IMR-90 (cell line): Measurements from ENCODE around the gene RIPK4. TPM values are rescaled to one million over a fixed set of nuclear protein-coding genes. Genes with fewer than 3 reads are reported as not detected.

Experiments used
- ATAC-seq: fragments of 200-7000 bp; cut with Tn5 transposase; 2 replicates; pipeline ENCODE4 v1.9.1; 2020; ENCODE audit warnings: low read depth, mild to moderate bottlenecking, moderate library complexity
- BruUV-seq: library from RNA; stranded (reverse); fragments of 400-500 nt; replicated peaks from 2 replicates; lab custom pipeline; 2021; lab: Mats Ljungman, UMichigan
- CTCF ChIA-PET: fragments of 300-600 bp; formaldehyde crosslinking; extraction: SDS; loops from one replicate; lab custom pipeline; 2021; ENCODE audit warnings: antibody characterized with exemption; lab: Yijun Ruan, JAX
- POLR2A ChIA-PET: fragments of 300-600 bp; sonication (Branson Sonifier 250); formaldehyde crosslinking; loops from one replicate; lab custom pipeline; 2022; ENCODE audit warnings: antibody characterized with exemption; ENCODE audit not compliant: unreplicated experiment; lab: Charles Lee
- DNase-seq: peaks from one replicate; pipeline ENCODE4 v3.0.0; 2013
- H2AFZ ChIP-seq: replicated peaks from 2 replicates; pipeline ENCODE3; 2013; ENCODE audit warnings: low read length, mild to moderate bottlenecking; ENCODE audit not compliant: poor library complexity
- H2AK5ac ChIP-seq: 2 replicates; pipeline ENCODE4 v1.6.1; 2013; ENCODE audit warnings: low read depth, low read length, inconsistent platforms
- H2AK9ac ChIP-seq: replicated peaks from 2 replicates; pipeline ENCODE3; 2013; ENCODE audit warnings: mild to moderate bottlenecking, low read depth, low read length, moderate library complexity; ENCODE audit not compliant: poor library complexity
- H2BK120ac ChIP-seq: 2 replicates; pipeline ENCODE4 v1.6.1; 2013; ENCODE audit warnings: low read depth, low read length, inconsistent platforms
- H2BK15ac ChIP-seq: 3 replicates; pipeline ENCODE4 v1.6.1; 2013; ENCODE audit warnings: low read depth, low read length, inconsistent platforms
- H2BK20ac ChIP-seq: 2 replicates; pipeline ENCODE4 v1.6.1; 2013; ENCODE audit warnings: low read depth, mild to moderate bottlenecking, inconsistent platforms, low read length, moderate library complexity
- H2BK5ac ChIP-seq: 2 replicates; pipeline ENCODE4 v1.6.1; 2013; ENCODE audit warnings: mild to moderate bottlenecking, low read depth, low read length, inconsistent platforms; ENCODE audit not compliant: poor library complexity, severe bottlenecking
- H3K14ac ChIP-seq: replicated peaks from 2 replicates; pipeline ENCODE4 v1.6.1; 2013; ENCODE audit warnings: low read depth, low read length, inconsistent platforms
- H3K18ac ChIP-seq: 2 replicates; pipeline ENCODE4 v1.6.1; 2013; ENCODE audit warnings: low read depth, low read length, control low read depth
- H3K23ac ChIP-seq: 2 replicates; pipeline ENCODE4 v1.6.1; 2013; ENCODE audit warnings: low read depth, low read length, inconsistent platforms
- H3K27ac ChIP-seq: 2 replicates; pipeline ENCODE4 v1.5.1; 2013; ENCODE audit warnings: mild to moderate bottlenecking, control low read depth, low read length; ENCODE audit not compliant: insufficient read depth
- H3K27me3 ChIP-seq: 2 replicates; pipeline ENCODE4 v1.6.1; 2013; ENCODE audit warnings: low read length; ENCODE audit not compliant: control insufficient read depth, insufficient read depth
- H3K36me3 ChIP-seq: 2 replicates; pipeline ENCODE4 v1.6.1; 2013; ENCODE audit warnings: low read length, mixed read lengths; ENCODE audit not compliant: control insufficient read depth, insufficient read depth
- H3K4ac ChIP-seq: 2 replicates; pipeline ENCODE4 v1.6.1; 2013; ENCODE audit warnings: low read depth, low read length, inconsistent platforms
- H3K4me1 ChIP-seq: 2 replicates; pipeline ENCODE4 v1.6.1; 2013; ENCODE audit warnings: low read length, mixed read lengths; ENCODE audit not compliant: control insufficient read depth, insufficient read depth
- H3K4me2 ChIP-seq: 2 replicates; pipeline ENCODE4 v1.6.1; 2013; ENCODE audit warnings: low read depth, mild to moderate bottlenecking, control low read depth, low read length, moderate library complexity
- H3K4me3 ChIP-seq: 2 replicates; pipeline ENCODE4 v1.5.1; 2013; ENCODE audit warnings: low read depth, mild to moderate bottlenecking, control low read depth, low read length, moderate library complexity; ENCODE audit not compliant: insufficient read depth
- H3K56ac ChIP-seq: 2 replicates; pipeline ENCODE4 v1.6.1; 2013; ENCODE audit warnings: low read length, inconsistent platforms; ENCODE audit not compliant: insufficient read depth; ENCODE audit errors: extremely low read depth
- H3K79me1 ChIP-seq, 2 experiments: 2 replicates each; pipeline ENCODE4 v1.6.1; 2013; ENCODE audit warnings: low read length in 2 of 2, inconsistent platforms in 1 of 2, low read depth in 1 of 2
- H3K9ac ChIP-seq: 2 replicates; pipeline ENCODE4 v1.6.1; 2013; ENCODE audit warnings: low read depth, low read length, control low read depth
- H3K9me1 ChIP-seq: 2 replicates; pipeline ENCODE4 v1.6.1; 2013; ENCODE audit warnings: low read length, inconsistent platforms; ENCODE audit not compliant: insufficient read depth
- H3K9me3 ChIP-seq: 2 replicates; pipeline ENCODE4 v1.6.1; 2013; ENCODE audit warnings: low read length; ENCODE audit not compliant: control insufficient read depth, insufficient read depth
- H4K20me1 ChIP-seq: 2 replicates; pipeline ENCODE4 v1.6.1; 2013; ENCODE audit warnings: low read length, inconsistent platforms; ENCODE audit not compliant: insufficient read depth
- H4K5ac ChIP-seq: 2 replicates; pipeline ENCODE4 v1.6.1; 2013; ENCODE audit warnings: mild to moderate bottlenecking, low read depth, low read length, control low read depth
- H4K8ac ChIP-seq, 2 experiments: 2 replicates each; pipeline ENCODE4 v1.6.1; 2013; ENCODE audit warnings: low read depth in 2 of 2, low read length in 2 of 2, control low read depth in 1 of 2, inconsistent platforms in 1 of 2
- H4K91ac ChIP-seq: 2 replicates; pipeline ENCODE4 v1.6.1; 2013; ENCODE audit warnings: low read depth, low read length, inconsistent platforms; ENCODE audit not compliant: insufficient read depth
- CEBPB ChIP-seq: IDR thresholded peaks from 2 replicates; pipeline ENCODE4 v1.6.1; 2012; ENCODE audit warnings: low read depth, low read length, improper control_type of control experiment
- CHD1 ChIP-seq: IDR thresholded peaks from 2 replicates; pipeline ENCODE4 v1.6.1; 2012; ENCODE audit warnings: low read depth, low read length, improper control_type of control experiment
- MXI1 ChIP-seq: IDR thresholded peaks from 2 replicates; pipeline ENCODE4 v1.6.1; 2012; ENCODE audit warnings: low read depth, mild to moderate bottlenecking, low read length, moderate library complexity, borderline replicate concordance
- RAD21 ChIP-seq: IDR thresholded peaks from 2 replicates; pipeline ENCODE4 v1.6.1; 2012; ENCODE audit warnings: low read length, improper control_type of control experiment
- RCOR1 ChIP-seq: IDR thresholded peaks from 2 replicates; pipeline ENCODE4 v1.6.1; 2012; ENCODE audit warnings: mild to moderate bottlenecking, low read length, improper control_type of control experiment; ENCODE audit not compliant: insufficient replicate concordance
- SMC3 ChIP-seq: fragments of 150-350 bp; IDR thresholded peaks from 2 replicates; pipeline ENCODE4 v1.6.1; 2016; ENCODE audit warnings: low read depth, mild to moderate bottlenecking, antibody characterized with exemption, low read length, moderate library complexity
- WGBS, 2 experiments: methylation state at CpG; one replicate each; pipeline versions ENCODE4 v1.1.5 to v1.1.7; 2013; ENCODE audit warnings: missing lambda C conversion rate in 2 of 2; ENCODE audit not compliant: insufficient read length in 1 of 2; ENCODE audit errors: extremely low coverage in 2 of 2; 5-methylcytosine and 5-hydroxymethylcytosine counted together
- dilution Hi-C: fragments of 300-500 bp; cut with HindIII; formaldehyde crosslinking; loops from one replicate; pipeline ENCODE4 v1.14.3; 2018; ENCODE audit warnings: low sequenced_read_pairs; ENCODE audit not compliant: unreplicated experiment
- in situ Hi-C: fragments of 300-500 bp; cut with MboI; formaldehyde crosslinking; loops from 3 replicates; pipeline ENCODE4 v1.14.3; 2019; ENCODE audit warnings: low sequenced_read_pairs, inconsistent platforms, mixed read lengths
- intact Hi-C: fragments of 100-400 bp; cut with micrococcal nuclease; formaldehyde crosslinking; loops from 2 replicates; pipeline ENCODE4 v1.10.0; 2022
- polyA plus RNA-seq, 3 experiments: library from polyadenylated mRNA; depleted of rRNA; stranded (reverse); fragments of >200 nt; gene quantifications; 2 replicates each; pipeline ENCODE4 v1.2.3, GENCODE V29; 2012; ENCODE audit warnings: low replicate concordance in 1 of 3
- total RNA-seq: library from RNA; depleted of rRNA; stranded (reverse); fragments of >200 nt; gene quantifications from 2 replicates; pipeline ENCODE4 v1.2.3, GENCODE V29; 2012

RIPK4 gene
- total and polyA plus RNA-seq, 2 of the 4 experiments (the other 2 are of a cell fraction) = under 0.01 to 0.03 TPM

DNA sequence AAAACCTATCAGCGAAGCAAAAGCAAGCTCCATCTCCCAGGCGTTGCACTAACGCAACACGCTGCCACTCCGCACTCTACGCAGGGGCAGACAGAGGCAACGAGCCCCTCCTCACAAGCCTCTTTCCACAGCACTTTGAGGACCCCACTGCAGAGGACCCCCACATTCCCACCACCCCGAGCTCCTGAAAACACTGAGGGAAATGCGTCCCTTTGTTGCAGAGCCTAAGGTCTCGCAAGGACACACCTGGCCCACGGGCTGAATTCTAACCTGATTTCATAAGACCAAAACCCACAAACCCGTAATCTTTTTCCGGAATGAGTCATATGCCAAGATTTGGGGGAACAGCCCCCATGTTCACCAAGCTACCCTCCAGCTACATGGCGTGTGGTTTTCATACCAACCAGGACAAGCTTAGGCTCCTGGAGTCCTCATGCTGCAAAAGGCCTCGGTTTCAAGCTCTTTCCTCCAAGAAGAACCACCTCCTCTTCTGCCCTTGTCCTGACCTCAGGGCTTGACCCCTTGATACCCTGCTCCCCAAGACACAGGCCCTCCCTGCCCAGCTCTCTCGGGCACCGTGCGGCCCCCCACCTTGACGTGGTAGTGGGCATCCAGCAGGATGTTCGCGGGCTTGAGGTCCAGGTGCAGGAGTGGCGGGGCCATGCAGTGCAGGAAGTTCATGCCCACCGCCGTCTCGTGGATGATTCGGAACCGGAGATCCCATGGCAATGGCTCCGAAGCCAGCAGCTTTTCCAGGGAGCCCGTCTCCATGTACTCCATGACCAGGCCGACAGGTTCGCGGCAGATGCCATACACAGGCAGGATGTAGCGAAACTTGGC lies 10.7 kb downstream of the RIPK4 start:
- no peaks in the 10 kb centered on the region for H3K79me1 ChIP-seq
- ATAC-seq = no peak
- H2BK120ac ChIP-seq = no peak overlapping the region
- ChIA-PET CTCF (no interaction called here), POLR2A (no interaction called here)
- no peak overlapping the region for H2BK15ac ChIP-seq
- no peak overlapping the region for H2BK20ac ChIP-seq
- no peak overlapping the region for H2AFZ ChIP-seq
- no peak overlapping the region for H3K56ac ChIP-seq
- no peak overlapping the region for H3K27ac ChIP-seq
- H3K36me3 ChIP-seq = no peaks in the 10 kb centered on the region
- H3K9me1 ChIP-seq = peaks cover 4% of the 10 kb centered on the region; the same call in 1 of the 2 replicates
- no peak overlapping the region for H3K23ac ChIP-seq
- no peak for DNase-seq
- no peak overlapping the region for H3K9ac ChIP-seq
- H4K91ac ChIP-seq = no peak overlapping the region
- in situ Hi-C loops (no loop called here), intact Hi-C loops (no loop called here), dilution Hi-C loops (no loop called here)
- no peak overlapping the region for H3K4me3 ChIP-seq
- H3K4ac ChIP-seq = no peak overlapping the region
- 94% methylated on average over 22 of the region's 33 CpGs; no CpG with 5 or more reads in 1 of the 2 experiments for WGBS, 2 experiments
- no TSS peak for BruUV-seq
- peaks cover 16% of the 10 kb centered on the region for H3K27me3 ChIP-seq
- TF ChIP-seq RCOR1 (no peak), MXI1 (no peak), RAD21 (no peak), SMC3 (no peak), CEBPB (no peak), CHD1 (no peak)
- H4K20me1 ChIP-seq = no peaks in the 10 kb centered on the region
- no peak overlapping the region for H4K8ac ChIP-seq
- H4K5ac ChIP-seq = no peak overlapping the region
- H3K4me1 ChIP-seq = peaks cover 11% of the 10 kb centered on the region
- no peak overlapping the region for H3K14ac ChIP-seq
- H2BK5ac ChIP-seq = no peak overlapping the region
- no peak overlapping the region for H3K4me2 ChIP-seq
- no peak overlapping the region for H2AK9ac ChIP-seq
- no peak overlapping the region for H3K18ac ChIP-seq
- no peaks in the 10 kb centered on the region for H3K9me3 ChIP-seq
- H2AK5ac ChIP-seq = no peak overlapping the region
